Stimulated activated CD4-positive, alpha-beta T cell treated with anti-CD3 and anti-CD28 coated beads, Interleukin-2, amount 100 ng/mL, for 4 hours (primary cell): ENCODE measurements around the gene UGT8.
"Not testable (repeated sequence)": the region's sequence is repeated elsewhere in the genome, so short reads cannot be mapped to it uniquely, and the experiment has no call there.

Experiments
- DNase-seq: peaks from one replicate; pipeline ENCODE4 v3.0.0-alpha.2; 2020; ENCODE audit warnings: low read depth

UGT8 gene

GRCh38 chr4:114606245-114606644 lies 7.6 kb downstream of the UGT8 start:
- DNase-seq: no peak

GRCh38 chr4:114607056-114607455 lies 8.4 kb downstream of the UGT8 start:
- no peak for DNase-seq

- DNase-seq: no peak
Measured at GRCh38 chr4:114613560-114613959, 15.0 kb downstream of the UGT8 start.

GRCh38 chr4:114615435-114615834 lies 16.8 kb downstream of the UGT8 start:
- DNase-seq: no peak

- not testable (repeated sequence) for DNase-seq
Measured at GRCh38 chr4:114616036-114616435, 17.4 kb downstream of the UGT8 start.

GRCh38 chr4:114626196-114626595 lies 27.6 kb downstream of the UGT8 start:
- DNase-seq: no peak

- no peak for DNase-seq
Measured at GRCh38 chr4:114636192-114636935, 37.8 kb downstream of the UGT8 start.

- no peak for DNase-seq
Measured at GRCh38 chr4:114642173-114642780, 43.7 kb downstream of the UGT8 start.

- no peak for DNase-seq
Measured at GRCh38 chr4:114649908-114650307, 51.3 kb downstream of the UGT8 start.

GRCh38 chr4:114653675-114654074 lies 55.1 kb downstream of the UGT8 start:
- DNase-seq: no peak

GRCh38 chr4:114654592-114654991 lies 56.0 kb downstream of the UGT8 start:
- no peak for DNase-seq

GRCh38 chr4:114658179-114658578 lies 59.6 kb downstream of the UGT8 start:
- no peak for DNase-seq

- DNase-seq: no peak
Measured at GRCh38 chr4:114658776-114659175, 60.2 kb downstream of the UGT8 start.

GRCh38 chr4:114659386-114660008 lies 60.9 kb downstream of the UGT8 start:
- no peak for DNase-seq

- DNase-seq: no peak
Measured at GRCh38 chr4:114663083-114663482, 64.5 kb downstream of the UGT8 start.

GRCh38 chr4:114668577-114668976 lies 70.0 kb downstream of the UGT8 start:
- DNase-seq: no peak

GRCh38 chr4:114670733-114671132 lies 72.1 kb downstream of the UGT8 start:
- not testable (repeated sequence) for DNase-seq

GRCh38 chr4:114673306-114673705 lies 74.7 kb downstream of the UGT8 start:
- DNase-seq: no peak

GRCh38 chr4:114674080-114674479 lies 75.5 kb downstream of the UGT8 start:
- no peak for DNase-seq

GRCh38 chr4:114677346-114677979 lies 78.9 kb downstream of the UGT8 start:
- no peak for DNase-seq

- no peak for DNase-seq
Measured at GRCh38 chr4:114684462-114684861, 85.9 kb downstream of the UGT8 start.

- DNase-seq: no peak
Measured at GRCh38 chr4:114688059-114688458, 89.5 kb downstream of the UGT8 start.

GRCh38 chr4:114690571-114690970 lies 92.0 kb downstream of the UGT8 start:
- DNase-seq: no peak
